Thymus (tissue), 11 donors: ENCODE measurements around the gene NAA38. TPM values are rescaled to one million over a fixed set of nuclear protein-coding genes. Genes with fewer than 3 reads are reported as not detected.
"Not testable (repeated sequence)": the region's sequence is repeated elsewhere in the genome, so short reads cannot be mapped to it uniquely, and the experiment has no call there.

Experiments used
- DNase-seq, 9 donors: peaks; one replicate each; pipeline ENCODE4 v3.0.0-alpha.2; 2013; ENCODE audit warnings: low spot score in 9 of 9, low read depth in 6 of 9, missing footprints in 1 of 9
- H3K27ac ChIP-seq, 2 donors: one replicate each; pipeline ENCODE4 v1.5.1; 2013; ENCODE audit warnings: control low read depth in 1 of 2, low read depth in 1 of 2, low read length in 1 of 2, mild to moderate bottlenecking in 1 of 2, moderate library complexity in 1 of 2
- H3K27me3 ChIP-seq, 2 donors: one replicate each; pipeline ENCODE4 v1.5.1; 2013; ENCODE audit warnings: low read length in 1 of 2; ENCODE audit not compliant: control insufficient read depth in 2 of 2, insufficient read depth in 1 of 2
- H3K36me3 ChIP-seq, 2 donors: one replicate each; pipeline ENCODE4 v1.5.1; 2013; ENCODE audit warnings: low read length in 1 of 2, mild to moderate bottlenecking in 1 of 2, moderate library complexity in 1 of 2; ENCODE audit not compliant: control insufficient read depth in 2 of 2, insufficient read depth in 2 of 2
- H3K4me1 ChIP-seq, 2 donors: one replicate each; pipeline ENCODE4 v1.5.1; 2013; ENCODE audit warnings: low read length in 2 of 2; ENCODE audit not compliant: control insufficient read depth in 2 of 2, insufficient read depth in 2 of 2
- H3K4me3 ChIP-seq, 2 donors: one replicate each; pipeline ENCODE4 v1.5.1; 2013; ENCODE audit warnings: low read length in 2 of 2, control low read depth in 1 of 2, mild to moderate bottlenecking in 1 of 2
- H3K9me3 ChIP-seq, 2 donors: one replicate each; pipeline ENCODE4 v1.5.1; 2013; ENCODE audit warnings: low read length in 1 of 2, mild to moderate bottlenecking in 1 of 2; ENCODE audit not compliant: control insufficient read depth in 2 of 2, insufficient read depth in 1 of 2
- WGBS: extraction: QIAGEN DNeasy Blood & Tissue Kit; methylation state at CpG from one replicate; pipeline ENCODE4 v1.1.7; 2013; 5-methylcytosine and 5-hydroxymethylcytosine counted together
- polyA plus RNA-seq: library from polyadenylated mRNA; stranded (reverse); fragments of 200-250 nt; gene quantifications from one replicate; pipeline ENCODE4 v1.2.3, GENCODE V29; 2013
- total RNA-seq: library from RNA; stranded (reverse); fragments of 120-200 nt; gene quantifications from one replicate; pipeline ENCODE4 v1.2.4, GENCODE V29; 2013
- donor health status: healthy.

The NAA38 gene
- total and polyA plus RNA-seq, 2 donors = 85.3 to 155 TPM

GRCh38 chr17:7816926-7817642, 40.3 kb downstream of the NAA38 start:
- WGBS = 95% methylated on average over 10 of the region's 10 CpGs
- no peak for DNase-seq
- Histone ChIP-seq H3K4me3 (no peak overlapping the region), H3K27ac (no peak overlapping the region), H3K36me3 (no peaks in the 10 kb centered on the region), H3K9me3 (no peaks in the 10 kb centered on the region), H3K4me1 (no peaks in the 10 kb centered on the region), H3K27me3 (peaks cover 0 to 6% of the 10 kb centered on the region in 2 donors)

- H3K36me3 ChIP-seq = no peaks in the 10 kb centered on the region
- no peak overlapping the region for H3K4me3 ChIP-seq
- WGBS = 93% methylated on average over 5 of the region's 5 CpGs
- no peaks in the 10 kb centered on the region for H3K4me1 ChIP-seq
- no peak for DNase-seq
- H3K9me3 ChIP-seq = no peaks in the 10 kb centered on the region
- H3K27ac ChIP-seq = no peak overlapping the region
- peaks cover 0 to 6% of the 10 kb centered on the region in 2 donors for H3K27me3 ChIP-seq
Measured at GRCh38 chr17:7814969-7815368, 42.4 kb downstream of the NAA38 start.

GRCh38 chr17:7811251-7811650, 46.1 kb downstream of the NAA38 start:
- WGBS = 70% methylated on average over 3 of the region's 3 CpGs
- Histone ChIP-seq H3K9me3 (no peaks in the 10 kb centered on the region), H3K4me1 (no peaks in the 10 kb centered on the region), H3K27me3 (peaks cover 0 to 8% of the 10 kb centered on the region in 2 donors), H3K4me3 (no peak overlapping the region), H3K36me3 (no peaks in the 10 kb centered on the region), H3K27ac (no peak overlapping the region)
- DNase-seq = no peak

GRCh38 chr17:7809791-7810343, 47.5 kb downstream of the NAA38 start:
- not testable (repeated sequence) for H3K9me3 ChIP-seq, H3K27ac ChIP-seq, H3K36me3 ChIP-seq, DNase-seq, H3K4me3 ChIP-seq, H3K27me3 ChIP-seq, H3K4me1 ChIP-seq
- 94% methylated on average over 9 of the region's 9 CpGs for WGBS

- no peaks in the 10 kb centered on the region for H3K4me1 ChIP-seq
- no peak for DNase-seq
- H3K27ac ChIP-seq = no peak overlapping the region
- H3K4me3 ChIP-seq = no peak overlapping the region
- no peaks in the 10 kb centered on the region for H3K36me3 ChIP-seq
- H3K27me3 ChIP-seq = peaks cover 0 to 8% of the 10 kb centered on the region in 2 donors
- H3K9me3 ChIP-seq = no peaks in the 10 kb centered on the region
- 89% methylated on average over 11 of the region's 11 CpGs for WGBS
Measured at GRCh38 chr17:7809086-7809790, 48.1 kb downstream of the NAA38 start.

GRCh38 chr17:7807206-7807605, 50.2 kb downstream of the NAA38 start:
- Histone ChIP-seq H3K27ac (no peak overlapping the region), H3K9me3 (no peaks in the 10 kb centered on the region), H3K4me1 (no peaks in the 10 kb centered on the region), H3K27me3 (peaks cover 0 to 12% of the 10 kb centered on the region in 2 donors), H3K4me3 (no peak overlapping the region), H3K36me3 (no peaks in the 10 kb centered on the region)
- no peak for DNase-seq
- WGBS = 94% methylated on average over 21 of the region's 21 CpGs

Other genes starting within 250 kb of the NAA38 start
- 33.3 TPM for gene FXR2, start 242.7 kb downstream of the NAA38 start, total RNA-seq
- gene FXR2, start 242.7 kb downstream of the NAA38 start, polyA plus RNA-seq = 36.6 TPM
- gene SAT2, start 229.7 kb downstream of the NAA38 start, total RNA-seq = 31.9 TPM
- 163 TPM for gene SAT2, start 229.7 kb downstream of the NAA38 start, polyA plus RNA-seq
- gene SHBG, start 227.4 kb downstream of the NAA38 start, total RNA-seq = 0.09 TPM
- gene SHBG, start 227.4 kb downstream of the NAA38 start, polyA plus RNA-seq = 0.62 TPM
- gene ATP1B2, start 206.6 kb downstream of the NAA38 start, total RNA-seq = 0.05 TPM
- 1.3 TPM for gene ATP1B2, start 206.6 kb downstream of the NAA38 start, polyA plus RNA-seq
- 34.3 TPM for gene TP53, start 170.1 kb downstream of the NAA38 start, total RNA-seq
- 31.9 TPM for gene TP53, start 170.1 kb downstream of the NAA38 start, polyA plus RNA-seq
- gene WRAP53, start 169.1 kb downstream of the NAA38 start, total RNA-seq = 13.2 TPM
- 14.2 TPM for gene WRAP53, start 169.1 kb downstream of the NAA38 start, polyA plus RNA-seq
- gene EFNB3, start 152.4 kb downstream of the NAA38 start, total RNA-seq = 0.52 TPM
- 0.52 TPM for gene EFNB3, start 152.4 kb downstream of the NAA38 start, polyA plus RNA-seq
- gene DNAH2, start 139.8 kb downstream of the NAA38 start, total RNA-seq = 0.14 TPM
- 0.07 TPM for gene DNAH2, start 139.8 kb downstream of the NAA38 start, polyA plus RNA-seq
- gene KDM6B, start 23.3 kb downstream of the NAA38 start, total RNA-seq = 6.3 TPM
- 16.3 TPM for gene KDM6B, start 23.3 kb downstream of the NAA38 start, polyA plus RNA-seq
- 1.6 TPM for gene TMEM88, start 2.5 kb downstream of the NAA38 start, total RNA-seq
- gene TMEM88, start 2.5 kb downstream of the NAA38 start, polyA plus RNA-seq = 29.1 TPM
- gene CYB5D1, start 444 bp upstream of the NAA38 start, total RNA-seq = 8.2 TPM
- 6.0 TPM for gene CYB5D1, start 444 bp upstream of the NAA38 start, polyA plus RNA-seq
- 69.5 TPM for gene CHD3, start 31.2 kb upstream of the NAA38 start, total RNA-seq
- 119 TPM for gene CHD3, start 31.2 kb upstream of the NAA38 start, polyA plus RNA-seq
- 2.7 TPM for gene RNF227, start 58.7 kb upstream of the NAA38 start, total RNA-seq
- gene RNF227, start 58.7 kb upstream of the NAA38 start, polyA plus RNA-seq = 5.8 TPM
- 1.2 TPM for gene KCNAB3, start 72.3 kb upstream of the NAA38 start, total RNA-seq
- gene KCNAB3, start 72.3 kb upstream of the NAA38 start, polyA plus RNA-seq = 8.9 TPM
- 29.0 TPM for gene TRAPPC1, start 74.4 kb upstream of the NAA38 start, total RNA-seq
- 137 TPM for gene TRAPPC1, start 74.4 kb upstream of the NAA38 start, polyA plus RNA-seq
- 18.9 TPM for gene CNTROB, start 74.6 kb upstream of the NAA38 start, total RNA-seq
- 39.0 TPM for gene CNTROB, start 74.6 kb upstream of the NAA38 start, polyA plus RNA-seq
- 0.05 TPM for gene GUCY2D, start 145.1 kb upstream of the NAA38 start, total RNA-seq
- gene GUCY2D, start 145.1 kb upstream of the NAA38 start, polyA plus RNA-seq = 0.02 TPM
- gene ALOX15B, start 181.5 kb upstream of the NAA38 start, total RNA-seq = 0.24 TPM
- 5.1 TPM for gene ALOX15B, start 181.5 kb upstream of the NAA38 start, polyA plus RNA-seq
- gene ALOX12B, start 230.2 kb upstream of the NAA38 start, total RNA-seq = 0.42 TPM
- 5.0 TPM for gene ALOX12B, start 230.2 kb upstream of the NAA38 start, polyA plus RNA-seq